GM12873 (cell line): ENCODE measurements around the gene DAD1.

Experiments
- CTCF ChIP-seq: IDR thresholded peaks from 2 replicates; pipeline ENCODE4 v1.5.1; 2012; ENCODE audit warnings: low read depth, mild to moderate bottlenecking, moderate library complexity, low read length, control low read depth; ENCODE audit not compliant: insufficient read depth; ENCODE audit errors: missing control alignments

Gene DAD1

DNA sequence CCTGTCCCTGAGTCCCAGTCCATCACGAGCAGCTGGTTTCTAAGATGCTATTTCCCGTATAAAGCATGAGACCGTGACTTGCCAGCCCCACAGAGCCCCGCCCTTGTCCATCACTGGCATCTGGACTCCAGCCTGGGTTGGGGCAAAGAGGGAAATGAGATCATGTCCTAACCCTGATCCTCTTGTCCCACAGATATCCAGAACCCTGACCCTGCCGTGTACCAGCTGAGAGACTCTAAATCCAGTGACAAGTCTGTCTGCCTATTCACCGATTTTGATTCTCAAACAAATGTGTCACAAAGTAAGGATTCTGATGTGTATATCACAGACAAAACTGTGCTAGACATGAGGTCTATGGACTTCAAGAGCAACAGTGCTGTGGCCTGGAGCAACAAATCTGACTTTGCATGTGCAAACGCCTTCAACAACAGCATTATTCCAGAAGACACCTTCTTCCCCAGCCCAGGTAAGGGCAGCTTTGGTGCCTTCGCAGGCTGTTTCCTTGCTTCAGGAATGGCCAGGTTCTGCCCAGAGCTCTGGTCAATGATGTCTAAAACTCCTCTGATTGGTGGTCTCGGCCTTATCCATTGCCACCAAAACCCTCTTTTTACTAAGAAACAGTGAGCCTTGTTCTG, 41.6 kb downstream of the DAD1 start:
- no peak for TF ChIP-seq CTCF

- no peak for TF ChIP-seq CTCF
Observed at GRCh38 chr14:22546722-22547071, 42.3 kb downstream of the DAD1 start.

- TF ChIP-seq CTCF: no peak
Observed at GRCh38 chr14:22545842-22546721, 42.9 kb downstream of the DAD1 start.

DNA sequence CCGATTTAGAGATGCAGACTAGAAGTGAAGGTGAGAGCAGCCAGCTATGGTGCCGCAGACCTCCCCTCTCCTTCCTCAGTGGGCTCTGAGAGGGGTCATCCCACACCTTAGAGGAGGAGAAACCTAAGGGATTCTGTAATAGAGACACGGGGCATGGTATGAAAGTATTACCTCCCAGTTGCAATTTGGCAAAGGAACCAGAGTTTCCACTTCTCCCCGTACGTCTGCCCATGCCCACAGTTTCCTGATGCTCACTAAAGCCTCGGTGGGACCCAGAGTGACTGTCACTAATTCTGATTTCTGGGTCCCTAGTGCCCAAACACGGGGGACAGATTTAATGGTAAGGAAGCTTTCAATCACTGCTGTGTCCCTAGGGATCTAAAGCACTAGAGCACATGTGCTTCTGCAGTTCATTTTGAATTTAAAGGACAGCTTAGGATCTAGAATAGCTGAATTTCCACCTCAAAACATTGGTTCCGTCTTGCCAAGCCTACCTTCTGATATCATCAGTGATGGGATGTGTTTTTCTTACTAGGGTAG, 44.1 kb downstream of the DAD1 start:
- TF ChIP-seq CTCF: no peak

DNA sequence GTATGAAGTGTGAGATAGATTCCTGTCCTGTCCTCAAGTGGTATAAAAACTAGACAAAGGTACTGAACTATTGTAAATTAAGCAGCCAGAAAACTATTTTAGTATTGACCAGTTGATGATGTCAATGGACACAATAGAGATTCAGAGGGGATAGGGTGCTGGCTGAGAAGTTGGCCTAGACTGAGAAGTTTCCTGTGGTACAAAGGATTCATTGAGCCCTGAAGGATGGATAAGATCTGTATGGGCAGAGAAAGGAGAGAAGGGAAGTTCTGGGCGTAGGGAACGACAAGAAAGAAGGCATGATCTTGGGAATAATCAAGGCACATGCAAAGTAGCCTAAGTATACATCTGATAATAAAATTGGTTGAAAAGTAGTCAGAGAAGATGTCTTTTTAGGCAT, 44.6 kb downstream of the DAD1 start:
- TF ChIP-seq CTCF: no peak

- TF ChIP-seq CTCF: no peak
Observed at GRCh38 chr14:22542360-22542759, 46.7 kb downstream of the DAD1 start.

DNA sequence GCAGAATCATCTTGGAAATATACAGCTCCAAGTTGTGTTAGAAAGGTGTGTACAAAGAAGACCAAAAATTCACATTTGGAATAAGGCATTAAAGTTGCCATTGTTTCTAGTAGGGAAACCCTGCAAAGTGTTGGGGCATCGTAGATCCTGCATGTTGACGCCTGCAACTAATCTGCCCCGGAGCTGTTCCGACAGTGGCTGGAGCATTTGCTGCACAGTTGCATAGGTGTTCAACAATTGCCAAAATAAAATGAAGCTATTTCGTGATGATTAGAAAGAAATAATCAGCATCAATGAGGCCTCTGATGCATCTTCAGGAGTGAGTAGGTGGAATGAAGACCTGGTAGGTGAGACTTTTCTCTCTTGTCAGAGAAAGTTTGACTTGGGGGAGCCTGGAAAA, 47.3 kb downstream of the DAD1 start:
- TF ChIP-seq CTCF: no peak
